MM.1S (cell line): ENCODE data around the gene LOXL1.

Experiments used
- DNase-seq: peaks from one replicate; pipeline ENCODE4 v3.0.0-alpha.2; 2015
- H2AFZ ChIP-seq: fragments of 300-600 bp; sonication (generic); 2 replicates; pipeline ENCODE4 v1.6.0; 2016; ENCODE audit warnings: antibody characterized with exemption, low read length
- H3F3A ChIP-seq: fragments of 300-600 bp; sonication (generic); 2 replicates; pipeline ENCODE4 v1.6.1; 2016; ENCODE audit warnings: mild to moderate bottlenecking, antibody characterized with exemption, low read length, moderate library complexity, mixed read lengths; ENCODE audit not compliant: insufficient read depth
- H3K27ac ChIP-seq: fragments of 300-600 bp; sonication (generic); 2 replicates; pipeline ENCODE4 v1.5.1; 2016; ENCODE audit warnings: mild to moderate bottlenecking, low read length
- H3K27me3 ChIP-seq: fragments of 300-600 bp; sonication (generic); replicated peaks from 2 replicates; pipeline ENCODE4 v1.6.0; 2016; ENCODE audit warnings: low read length; ENCODE audit not compliant: insufficient read depth
- H3K36me3 ChIP-seq: fragments of 300-600 bp; sonication (generic); replicated peaks from 2 replicates; pipeline ENCODE4 v1.6.1; 2016; ENCODE audit warnings: mild to moderate bottlenecking, low read length, mixed read lengths; ENCODE audit not compliant: insufficient read depth
- H3K4me1 ChIP-seq: fragments of 300-600 bp; sonication (generic); 2 replicates; pipeline ENCODE4 v1.6.1; 2016; ENCODE audit warnings: low read length, mixed read lengths
- H3K4me2 ChIP-seq: fragments of 300-600 bp; sonication (generic); 2 replicates; pipeline ENCODE4 v1.6.0; 2016; ENCODE audit warnings: low read depth, low read length
- H3K4me3 ChIP-seq: fragments of 300-600 bp; sonication (generic); 2 replicates; pipeline ENCODE4 v1.5.1; 2016; ENCODE audit warnings: low read length, mixed read lengths
- H3K79me2 ChIP-seq: fragments of 300-600 bp; sonication (generic); 2 replicates; pipeline ENCODE4 v1.6.1; 2016; ENCODE audit warnings: mixed run types, low read length, mixed read lengths
- H3K9ac ChIP-seq: fragments of 300-600 bp; sonication (generic); 2 replicates; pipeline ENCODE4 v1.6.1; 2016; ENCODE audit warnings: low read length, mixed read lengths
- H3K9me2 ChIP-seq: fragments of 300-600 bp; sonication (generic); replicated peaks from 2 replicates; pipeline ENCODE4 v1.6.1; 2016; ENCODE audit warnings: mild to moderate bottlenecking, low read length, mixed read lengths; ENCODE audit not compliant: insufficient read depth
- H3K9me3 ChIP-seq: fragments of 300-600 bp; sonication (generic); replicated peaks from 2 replicates; pipeline ENCODE4 v1.6.1; 2016; ENCODE audit warnings: mild to moderate bottlenecking, low read length, mixed read lengths; ENCODE audit not compliant: insufficient read depth
- H4K20me1 ChIP-seq: fragments of 300-600 bp; sonication (generic); 2 replicates; pipeline ENCODE4 v1.6.1; 2016; ENCODE audit warnings: mild to moderate bottlenecking, low read length, moderate library complexity, mixed read lengths; ENCODE audit not compliant: insufficient read depth
- CTCF ChIP-seq: fragments of 300-600 bp; sonication (generic); IDR thresholded peaks from 2 replicates; pipeline ENCODE4 v1.5.1; 2016; ENCODE audit warnings: antibody characterized with exemption, low read length, mixed read lengths
- EZH2 ChIP-seq: fragments of 300-600 bp; sonication (generic); optimal IDR thresholded peaks from 2 replicates; pipeline ENCODE3; 2017; ENCODE audit warnings: low read depth, mild to moderate bottlenecking, antibody characterized with exemption, low read length, mixed read lengths
- EZH2phosphoT487 ChIP-seq: fragments of 300-600 bp; sonication (generic); IDR thresholded peaks from 2 replicates; pipeline ENCODE4 v1.6.1; 2018; ENCODE audit warnings: antibody characterized with exemption, low read length

The LOXL1 gene

GRCh38 chr15:73957276-73957675, 31.0 kb downstream of the LOXL1 start:
- Histone ChIP-seq H3K9me2 (no peaks in the 10 kb centered on the region), H3K79me2 (no peaks in the 10 kb centered on the region), H3F3A (peaks cover 13% of the 10 kb centered on the region), H3K27me3 (no peaks in the 10 kb centered on the region), H3K4me2 (no peak overlapping the region), H3K4me1 (peaks cover 11% of the 10 kb centered on the region), H2AFZ (no peak overlapping the region), H4K20me1 (no peaks in the 10 kb centered on the region), H3K9ac (no peak overlapping the region), H3K4me3 (no peak overlapping the region), H3K27ac (no peak overlapping the region), H3K36me3 (no peaks in the 10 kb centered on the region), H3K9me3 (no peaks in the 10 kb centered on the region)
- TF ChIP-seq EZH2: no peak
- TF ChIP-seq EZH2phosphoT487: no peak
- no peak for TF ChIP-seq CTCF
- no peak for DNase-seq

- Histone ChIP-seq H3K27ac (no peak overlapping the region), H2AFZ (no peak overlapping the region), H3K79me2 (no peaks in the 10 kb centered on the region), H3K4me1 (peaks cover 11% of the 10 kb centered on the region), H3K4me2 (no peak overlapping the region), H3K9me2 (no peaks in the 10 kb centered on the region), H3K36me3 (no peaks in the 10 kb centered on the region), H3K4me3 (no peak overlapping the region), H4K20me1 (no peaks in the 10 kb centered on the region), H3K9me3 (no peaks in the 10 kb centered on the region), H3K9ac (no peak overlapping the region), H3F3A (peaks cover 13% of the 10 kb centered on the region), H3K27me3 (no peaks in the 10 kb centered on the region)
- TF ChIP-seq EZH2phosphoT487: no peak
- TF ChIP-seq CTCF: no peak
- TF ChIP-seq EZH2: no peak
- no peak for DNase-seq
Measured at GRCh38 chr15:73957785-73958184, 31.5 kb downstream of the LOXL1 start.

DNA sequence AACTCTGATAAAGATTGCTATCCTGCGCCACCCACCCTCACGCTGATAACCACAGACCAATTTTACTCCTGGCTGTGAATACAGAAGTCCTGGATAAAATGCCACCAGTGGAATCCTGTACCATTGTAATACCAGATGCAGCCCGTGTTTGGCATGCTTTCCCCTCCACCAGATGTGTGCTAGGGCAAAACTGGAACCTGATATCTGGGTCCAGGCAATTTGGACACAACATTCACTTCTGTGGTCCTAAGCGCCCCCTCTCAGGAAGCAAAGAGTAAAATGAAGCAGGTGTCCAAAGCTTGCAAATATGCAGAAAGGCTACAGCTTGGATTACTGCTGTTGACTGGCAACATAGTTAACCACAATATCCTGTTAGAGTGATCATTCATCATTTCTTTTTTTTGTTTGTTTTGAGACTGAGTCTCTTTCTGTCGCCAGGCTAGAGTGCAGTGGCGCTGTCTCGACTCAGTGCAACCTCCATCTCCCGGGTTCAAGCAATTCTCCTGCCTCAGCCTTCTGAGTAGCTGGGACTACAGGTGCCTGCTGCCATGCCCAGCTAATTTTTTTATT, 32.8 kb downstream of the LOXL1 start:
- H3K9ac ChIP-seq: peak overlapping the region; percentile 23; the same call in 1 of the 2 replicates
- peak; percentile 82 for DNase-seq
- H3K4me3 ChIP-seq: peak overlapping the region; percentile 13; the same call in 1 of the 2 replicates
- H3K4me2 ChIP-seq: peak overlapping the region; percentile 60
- 0 out of 2 replicates have a peak overlapping the region, but pooled peaks have one; percentile 19 for H2AFZ ChIP-seq
- H3K4me1 ChIP-seq: peaks cover 11% of the 10 kb centered on the region
- peak overlapping the region; percentile 61; the same call in 1 of the 2 replicates for H3K27ac ChIP-seq
- H3K27me3 ChIP-seq: no peaks in the 10 kb centered on the region
- no peaks in the 10 kb centered on the region for H3K9me3 ChIP-seq
- TF ChIP-seq EZH2 (no peak), CTCF (peak; percentile 26; the same call in 1 of the 2 replicates)
- peaks cover 13% of the 10 kb centered on the region for H3F3A ChIP-seq
- no peaks in the 10 kb centered on the region for H3K36me3 ChIP-seq
- H4K20me1 ChIP-seq: no peaks in the 10 kb centered on the region
- H3K9me2 ChIP-seq: no peaks in the 10 kb centered on the region
- H3K79me2 ChIP-seq: no peaks in the 10 kb centered on the region
